ENCODE measurements around the gene CANX. TPM values are rescaled to one million over a fixed set of nuclear protein-coding genes. Genes with fewer than 3 reads are reported as not detected.
A peak's percentile ranks its signal among the peaks of the same experiment; 100 is the strongest.
"Not testable (repeated sequence)": the region's sequence is repeated elsewhere in the genome, so short reads cannot be mapped to it uniquely, and the experiment has no call there.

The CANX gene
- total RNA-seq, 2 experiments from 2014 or later: 352 to 366 TPM

DNA sequence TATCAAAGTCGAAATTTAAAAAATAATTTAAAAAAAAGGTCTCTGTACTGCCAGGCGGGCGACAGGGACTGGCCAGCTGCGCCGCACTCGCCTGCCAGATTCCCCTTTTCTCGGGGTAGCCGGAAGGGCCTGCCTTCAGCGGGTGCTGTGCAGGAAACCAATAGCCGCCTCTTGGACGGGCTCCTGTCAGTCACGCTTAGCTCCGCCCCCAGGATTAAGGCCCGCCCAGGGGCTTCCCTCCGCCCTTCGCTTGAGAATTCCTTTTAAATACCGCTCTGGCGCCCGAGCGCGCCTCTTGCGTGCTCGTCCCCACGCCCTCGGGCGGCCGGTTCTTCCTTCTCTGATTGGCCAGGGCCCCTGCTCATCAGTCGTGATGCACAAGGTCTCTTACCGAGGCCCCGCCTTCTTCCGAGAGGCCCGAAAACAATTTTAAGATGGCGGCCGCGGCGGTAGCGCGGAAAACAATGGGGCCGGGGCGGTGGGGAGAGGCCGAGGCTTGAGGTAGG, 33.7 kb downstream of the CANX start, which contains the start of gene MAML1:
Gene MAML1 (plus strand): TSS at position 411 of the 506 bp plus-strand sequence. CDS start 291 bp downstream, outside the sequence.
- Mint-ChIP-seq H3K4me1 (ENCODE audit: low read depth) (peaks cover 33% of the 10 kb centered on the region), H3K36me3 (ENCODE audit: low read depth) (peaks cover 56% of the 10 kb centered on the region), H3K27me3 (ENCODE audit: low read depth) (no peaks in the 10 kb centered on the region), H3K4me3 (peak within 1 kb of the TSS; percentile 97), H3K27ac (peak within 1 kb of the TSS; percentile 90), H3K9me3 (ENCODE audit: insufficient read depth) (no peaks in the 10 kb centered on the region)
- ChIA-PET CTCF (interaction anchor here (0.7 to 2.9 kb wide), 7 partner anchors 21 to 176 kb away, joined by 3 to 12 read pairs (median 3); partner anchors contain the start of gene HNRNPH1), POLR2A (interaction anchor here (0.6 to 3.2 kb wide), 13 partner anchors 10 to 118 kb away, joined by 3 to 33 read pairs (median 3); partner anchors contain the start of genes HNRNPH1 and SQSTM1)
- ATAC-seq (peak; percentile 98), DNase-seq (peak; percentile 100)

DNA sequence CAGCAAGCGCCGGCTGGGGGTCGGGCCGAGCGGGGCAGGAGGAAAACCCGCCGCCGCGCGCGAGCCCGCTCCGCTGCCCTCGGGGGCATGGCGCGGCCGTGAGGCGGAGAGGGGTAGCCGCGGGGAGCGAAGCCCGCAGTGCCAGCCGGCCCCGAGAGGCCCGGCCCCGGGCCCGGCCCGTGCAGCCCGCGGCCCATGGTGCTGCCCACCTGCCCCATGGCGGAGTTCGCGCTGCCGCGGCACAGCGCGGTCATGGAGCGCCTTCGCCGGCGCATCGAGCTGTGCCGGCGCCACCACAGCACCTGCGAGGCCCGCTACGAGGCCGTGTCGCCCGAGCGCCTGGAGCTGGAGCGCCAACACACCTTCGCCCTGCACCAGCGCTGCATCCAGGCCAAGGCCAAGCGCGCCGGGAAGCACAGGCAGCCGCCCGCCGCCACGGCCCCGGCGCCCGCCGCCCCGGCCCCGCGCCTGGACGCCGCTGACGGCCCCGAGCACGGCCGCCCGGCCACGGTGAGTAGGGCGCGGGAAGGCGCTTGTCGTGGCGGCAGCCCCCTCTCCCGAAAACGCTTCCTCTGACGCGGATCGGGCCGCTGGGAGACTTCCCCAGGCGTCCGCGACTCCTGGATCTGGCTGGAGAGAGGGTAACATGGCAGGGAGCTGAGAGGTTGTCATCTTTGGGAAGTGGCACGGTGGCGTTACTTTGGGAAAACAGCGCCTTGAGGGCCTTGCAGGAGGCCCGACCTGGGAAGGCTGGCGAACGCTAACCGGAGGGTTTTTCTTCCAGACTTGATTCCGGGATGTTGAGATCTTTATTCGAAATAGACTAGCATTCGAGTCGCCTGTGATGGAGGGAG, 34.4 kb downstream of the CANX start:
- POLR2A ChIA-PET: interaction anchor here (0.6 to 3.2 kb wide), 11 partner anchors 12 to 118 kb away, joined by 3 to 33 read pairs (median 4); partner anchors contain the start of gene HNRNPH1
- H3K9me3 Mint-ChIP-seq (ENCODE audit: insufficient read depth): no peaks in the 10 kb centered on the region
- peaks cover 36% of the 10 kb centered on the region for H3K4me1 Mint-ChIP-seq (ENCODE audit: low read depth)
- peak overlapping the region; percentile 90 for H3K27ac Mint-ChIP-seq
- peak; percentile 56 for ATAC-seq
- CTCF ChIA-PET: interaction anchor here (0.8 to 2.9 kb wide), 3 partner anchors 22 to 109 kb away, joined by 3 to 12 read pairs (median 6); partner anchors contain the start of gene HNRNPH1
- no peaks in the 10 kb centered on the region for H3K27me3 Mint-ChIP-seq (ENCODE audit: low read depth)
- peaks cover 55% of the 10 kb centered on the region for H3K36me3 Mint-ChIP-seq (ENCODE audit: low read depth)
- peak; percentile 49 for DNase-seq
- peak overlapping the region; percentile 97 for H3K4me3 Mint-ChIP-seq

DNA sequence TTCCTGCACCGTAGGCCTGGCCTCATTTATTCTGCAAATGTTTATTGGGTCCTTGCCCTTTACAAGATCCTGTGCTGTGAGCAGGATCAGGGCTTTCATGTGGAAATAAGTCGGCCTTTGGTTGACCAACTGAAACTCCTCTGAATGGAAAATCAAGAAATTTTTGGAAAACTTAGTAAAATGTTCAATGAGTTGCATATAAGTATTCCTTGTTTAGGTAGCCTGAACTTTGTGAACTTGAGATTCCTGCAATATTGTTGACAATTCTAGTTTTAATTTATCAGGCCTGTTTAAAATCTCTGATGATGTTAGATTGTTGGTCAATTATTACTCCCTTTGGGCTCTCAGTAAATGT, 35.0 kb downstream of the CANX start:
- Mint-ChIP-seq H3K9me3 (ENCODE audit: insufficient read depth) (no peaks in the 10 kb centered on the region), H3K27ac (peak overlapping the region; percentile 90), H3K36me3 (ENCODE audit: low read depth) (peaks cover 57% of the 10 kb centered on the region), H3K4me3 (peak overlapping the region; percentile 97), H3K27me3 (ENCODE audit: low read depth) (no peaks in the 10 kb centered on the region), H3K4me1 (ENCODE audit: low read depth) (peaks cover 42% of the 10 kb centered on the region)
- ATAC-seq (no peak), DNase-seq (no peak)
- ChIA-PET POLR2A (interaction anchor here (0.6 to 3.2 kb wide), 4 partner anchors 42 to 110 kb away, joined by 4 to 33 read pairs (median 6); partner anchors contain the start of gene HNRNPH1), CTCF (no interaction called here)

DNA sequence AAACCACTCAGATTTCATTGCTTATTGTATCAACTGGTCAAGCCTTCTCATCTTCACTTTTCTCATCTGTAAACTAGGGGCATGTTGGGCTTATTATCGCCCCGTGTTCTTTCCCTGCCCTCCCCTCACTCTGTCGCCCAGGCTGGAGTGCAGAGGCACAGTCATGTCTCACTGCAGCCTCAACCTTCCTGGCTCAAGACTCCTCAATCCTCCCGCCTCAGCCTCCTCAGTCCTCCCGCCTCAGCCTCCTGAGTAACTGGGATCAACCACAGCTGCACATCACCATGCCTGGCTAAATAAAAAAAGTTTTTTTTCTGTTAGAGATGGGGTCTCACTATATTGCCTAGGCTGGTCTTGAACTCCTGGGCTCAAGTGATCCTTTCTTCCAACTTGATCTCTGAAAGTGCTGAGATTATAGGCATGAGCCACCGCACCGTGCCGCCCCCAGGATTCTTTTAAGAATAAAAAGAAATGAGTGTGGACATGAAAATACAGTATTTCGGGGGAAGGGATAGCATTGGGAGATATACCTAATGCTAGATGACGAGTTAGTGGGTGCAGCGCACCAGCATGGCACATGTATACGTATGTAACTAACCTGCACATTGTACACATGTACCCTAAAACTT, 35.9 kb downstream of the CANX start:
- ATAC-seq (no peak), DNase-seq (no peak)
- peak overlapping the region; percentile 97 for H3K4me3 Mint-ChIP-seq
- ChIA-PET POLR2A (interaction anchor here (0.7 to 3.2 kb wide), 2 partner anchors 56 to 111 kb away, joined by 8 to 33 read pairs; partner anchors contain the start of gene HNRNPH1), CTCF (interaction anchor here (3.0 kb wide), 1 partner anchor 28 kb away, joined by 9 read pairs; no protein-coding TSS in a partner anchor)
- H3K4me1 Mint-ChIP-seq (ENCODE audit: low read depth): peaks cover 45% of the 10 kb centered on the region
- peak overlapping the region; percentile 90 for H3K27ac Mint-ChIP-seq
- no peaks in the 10 kb centered on the region for H3K27me3 Mint-ChIP-seq (ENCODE audit: low read depth)
- H3K36me3 Mint-ChIP-seq (ENCODE audit: low read depth): peaks cover 54% of the 10 kb centered on the region
- H3K9me3 Mint-ChIP-seq (ENCODE audit: insufficient read depth): no peaks in the 10 kb centered on the region

DNA sequence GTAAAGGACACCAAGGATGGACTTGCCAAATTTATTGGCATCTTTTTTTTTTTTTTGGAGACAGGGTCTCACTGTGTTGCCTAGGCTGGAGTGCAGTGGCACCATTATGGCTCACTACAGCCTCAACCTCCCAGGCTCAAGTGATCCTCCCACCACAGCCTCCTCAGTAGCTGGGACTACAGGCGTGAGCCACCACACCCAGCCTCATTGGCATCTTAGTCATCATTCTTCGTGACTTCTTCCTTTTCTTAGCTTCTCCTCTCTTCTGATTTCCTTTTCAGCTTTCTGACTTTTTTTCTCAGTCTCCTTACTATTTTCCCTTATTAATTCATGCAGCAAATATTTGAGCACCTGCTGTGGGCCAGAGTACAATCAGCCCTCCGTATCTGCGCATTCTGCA, 40.0 kb downstream of the CANX start:
- H3K4me1 Mint-ChIP-seq (ENCODE audit: low read depth): peaks cover 40% of the 10 kb centered on the region
- DNase-seq: no peak
- H3K36me3 Mint-ChIP-seq (ENCODE audit: low read depth): peaks cover 43% of the 10 kb centered on the region
- CTCF ChIA-PET: interaction anchor here (1.8 to 2.2 kb wide), 2 partner anchors 24 to 63 kb away, joined by 5 to 15 read pairs; no protein-coding TSS in a partner anchor
- ATAC-seq: no peak
- H3K27ac Mint-ChIP-seq: peak overlapping the region; percentile 53
- H3K27me3 Mint-ChIP-seq (ENCODE audit: low read depth): no peaks in the 10 kb centered on the region
- no peaks in the 10 kb centered on the region for H3K9me3 Mint-ChIP-seq (ENCODE audit: insufficient read depth)
- POLR2A ChIA-PET: interaction anchor here (0.6 to 1.3 kb wide), 2 partner anchors 36 to 39 kb away, joined by 3 to 5 read pairs; no protein-coding TSS in a partner anchor
- H3K4me3 Mint-ChIP-seq: no peak overlapping the region

DNA sequence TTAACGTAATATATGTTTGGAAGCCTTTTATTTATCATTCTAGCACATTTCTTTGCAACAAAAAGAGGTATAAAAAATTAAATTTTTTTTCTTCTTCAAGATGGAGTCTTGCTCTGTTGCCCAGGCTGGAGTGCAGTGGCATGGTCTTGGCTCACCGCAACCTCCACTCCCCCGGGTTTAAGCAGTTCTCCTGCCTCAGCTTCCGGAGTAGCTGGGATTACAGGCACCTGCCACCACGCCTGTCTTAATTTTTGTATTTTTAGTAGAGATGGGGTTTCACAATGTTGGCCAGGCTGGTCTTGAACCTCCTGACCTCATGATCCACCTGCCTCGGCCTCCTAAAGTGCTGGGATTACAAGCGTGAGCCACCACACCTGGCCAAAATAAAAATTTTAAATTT, 45.3 kb downstream of the CANX start:
- Mint-ChIP-seq H3K4me1 (ENCODE audit: low read depth) (peaks cover 15% of the 10 kb centered on the region), H3K36me3 (ENCODE audit: low read depth) (peaks cover 28% of the 10 kb centered on the region)
- not testable (repeated sequence) for H3K9me3 Mint-ChIP-seq (ENCODE audit: insufficient read depth); H3K4me3 Mint-ChIP-seq; DNase-seq; H3K27me3 Mint-ChIP-seq (ENCODE audit: low read depth); ATAC-seq; H3K27ac Mint-ChIP-seq
- ChIA-PET POLR2A (interaction anchor here (0.7 to 1.2 kb wide), 2 partner anchors 11 to 127 kb away, joined by 3 read pairs; no protein-coding TSS in a partner anchor), CTCF (interaction anchor here (0.6 kb wide), 1 partner anchor 1003 kb away, joined by 4 read pairs; no protein-coding TSS in a partner anchor)

DNA sequence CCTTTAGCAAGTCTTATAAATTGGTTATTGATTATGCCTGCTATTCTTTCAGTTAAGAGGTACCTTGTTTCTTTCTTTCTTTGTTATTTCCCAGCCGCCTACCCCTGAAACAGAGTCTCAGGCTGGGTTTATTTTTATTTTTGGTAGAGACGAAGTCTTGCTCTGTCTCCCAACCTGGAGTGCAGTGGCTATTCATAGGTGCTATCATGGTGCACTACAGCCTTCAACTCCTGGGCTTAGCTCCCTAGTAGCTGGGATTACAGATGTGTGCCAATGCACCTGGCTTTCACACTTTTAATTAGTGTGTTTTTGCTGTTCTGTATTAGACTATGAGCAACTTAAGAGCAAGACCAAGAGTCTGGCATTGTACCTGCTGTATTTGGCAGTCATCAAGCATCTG, 48.1 kb downstream of the CANX start:
- ChIA-PET POLR2A (no interaction called here), CTCF (no interaction called here)
- ATAC-seq (no peak), DNase-seq (no peak)
- Mint-ChIP-seq H3K27ac (peak overlapping the region; percentile 58), H3K36me3 (ENCODE audit: low read depth) (peaks cover 23% of the 10 kb centered on the region), H3K4me1 (ENCODE audit: low read depth) (peaks cover 5% of the 10 kb centered on the region), H3K9me3 (ENCODE audit: insufficient read depth) (no peaks in the 10 kb centered on the region), H3K4me3 (no peak overlapping the region), H3K27me3 (ENCODE audit: low read depth) (no peaks in the 10 kb centered on the region)

DNA sequence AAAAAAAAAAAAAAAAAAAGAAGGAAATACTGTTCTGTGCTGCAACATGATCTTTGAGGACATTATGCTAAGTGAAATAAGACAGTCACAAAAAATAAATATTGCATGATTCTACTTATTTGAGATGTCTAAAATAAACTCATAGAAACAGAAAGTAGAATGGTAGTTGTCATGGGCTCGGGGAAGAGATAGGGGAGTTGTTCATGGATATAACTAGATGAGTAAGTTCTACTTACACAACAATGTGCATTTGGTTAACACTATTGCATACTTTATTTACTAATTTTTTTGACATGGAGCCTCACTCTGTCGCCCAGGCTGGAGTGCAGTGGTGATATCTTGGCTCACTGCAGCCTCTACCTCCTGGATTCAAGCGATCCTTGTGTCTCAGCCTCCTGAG, 49.0 kb downstream of the CANX start:
- ATAC-seq (no peak), DNase-seq (no peak)
- ChIA-PET POLR2A (no interaction called here), CTCF (no interaction called here)
- Mint-ChIP-seq H3K4me1 (ENCODE audit: low read depth) (peaks cover 5% of the 10 kb centered on the region), H3K9me3 (ENCODE audit: insufficient read depth) (no peaks in the 10 kb centered on the region), H3K27me3 (ENCODE audit: low read depth) (no peaks in the 10 kb centered on the region), H3K36me3 (ENCODE audit: low read depth) (peaks cover 23% of the 10 kb centered on the region), H3K27ac (no peak overlapping the region), H3K4me3 (no peak overlapping the region)

DNA sequence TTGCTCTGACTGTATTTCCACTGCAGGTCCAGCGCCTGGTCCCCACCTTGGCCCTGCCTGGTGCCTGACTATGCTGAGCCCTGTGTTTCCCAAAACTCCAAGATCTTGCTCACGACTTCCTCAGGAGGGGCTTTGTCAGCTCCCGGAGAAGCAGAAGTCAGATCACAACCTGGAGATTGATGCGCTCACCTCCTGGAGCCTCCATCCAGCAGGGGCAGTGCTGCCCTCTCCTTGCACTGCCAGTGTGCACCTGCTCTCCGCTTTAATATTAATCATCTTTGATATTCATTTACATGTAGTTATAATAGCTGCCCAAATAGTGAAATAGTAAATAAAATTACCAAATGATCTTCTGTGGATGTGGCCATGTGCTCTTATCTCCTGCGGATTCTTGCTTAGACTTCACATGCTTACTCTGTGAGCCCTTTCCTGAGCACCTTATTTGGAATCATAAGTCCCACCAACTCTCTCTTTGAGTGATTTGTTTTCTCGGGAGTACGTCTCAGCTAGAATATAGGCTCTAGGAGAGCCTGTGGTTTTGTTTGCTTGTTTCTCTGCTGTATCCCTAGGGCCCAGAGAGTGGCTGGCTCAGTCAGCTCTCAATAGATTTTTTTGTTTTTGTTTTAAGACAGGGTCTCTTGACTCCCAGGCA, 51.2 kb downstream of the CANX start:
- H3K4me1 Mint-ChIP-seq (ENCODE audit: low read depth): peaks cover 21% of the 10 kb centered on the region
- POLR2A ChIA-PET: interaction anchor here (1.2 kb wide), 1 partner anchor 18 kb away, joined by 3 read pairs; no protein-coding TSS in a partner anchor
- ATAC-seq: no peak

DNA sequence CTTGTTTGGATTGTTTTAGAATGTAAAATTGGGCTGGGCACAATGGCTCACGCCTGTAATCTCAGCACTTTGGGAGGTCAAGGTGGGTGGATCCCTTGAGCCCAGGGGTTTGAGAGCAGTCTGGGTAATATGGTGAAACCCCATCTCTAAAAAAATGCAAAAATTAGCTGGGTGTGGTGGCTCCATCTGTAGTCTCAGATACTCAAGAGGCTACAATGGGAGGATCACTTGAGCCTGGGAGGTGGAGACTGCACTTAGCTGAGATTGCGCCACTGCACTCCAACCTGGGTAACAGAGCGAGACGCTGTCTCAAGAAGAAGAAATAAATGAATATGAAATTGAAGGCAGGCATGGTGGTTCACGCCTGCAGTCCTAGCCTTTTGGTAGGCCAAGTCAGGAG, 55.2 kb downstream of the CANX start:
- POLR2A ChIA-PET: interaction anchor here (1.8 kb wide), 1 partner anchor 54 kb away, joined by 5 read pairs; no protein-coding TSS in a partner anchor
- CTCF ChIA-PET: interaction anchor here (2.4 kb wide), 1 partner anchor 10 kb away, joined by 16 read pairs; no protein-coding TSS in a partner anchor

More for the DNA sequence above, 51.2 kb downstream of the CANX start:
- peaks cover 27% of the 10 kb centered on the region for H3K36me3 Mint-ChIP-seq (ENCODE audit: low read depth)
- DNase-seq: no peak
- CTCF ChIA-PET: interaction anchor here (1.1 kb wide), 1 partner anchor 12 kb away, joined by 4 read pairs; no protein-coding TSS in a partner anchor
- H3K9me3 Mint-ChIP-seq (ENCODE audit: insufficient read depth): no peaks in the 10 kb centered on the region
- no peak overlapping the region for H3K4me3 Mint-ChIP-seq
- H3K27me3 Mint-ChIP-seq (ENCODE audit: low read depth): no peaks in the 10 kb centered on the region
- H3K27ac Mint-ChIP-seq: no peak overlapping the region

DNA sequence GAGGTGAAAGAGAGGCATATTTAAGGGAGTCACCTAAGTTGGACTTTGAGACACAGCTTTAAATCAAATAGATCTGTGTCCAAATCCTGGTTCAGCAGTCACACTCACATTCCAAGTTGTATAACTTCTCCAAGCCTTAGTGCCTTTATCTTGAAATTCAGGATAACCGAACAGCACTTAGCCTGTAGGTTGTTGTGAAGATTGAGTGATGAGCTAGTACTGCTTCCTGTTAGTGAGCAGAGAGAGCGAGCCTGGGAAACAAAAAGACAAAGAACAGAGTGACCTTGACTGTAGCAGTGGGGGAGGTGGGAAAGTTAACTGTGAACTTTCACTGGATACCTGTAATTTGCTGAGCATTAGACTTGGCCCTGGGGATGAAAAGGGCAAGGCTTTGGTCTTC, 56.3 kb downstream of the CANX start:
- Mint-ChIP-seq H3K4me1 (ENCODE audit: low read depth) (peaks cover 36% of the 10 kb centered on the region), H3K27ac (peak overlapping the region; percentile 55), H3K36me3 (ENCODE audit: low read depth) (peaks cover 15% of the 10 kb centered on the region), H3K27me3 (ENCODE audit: low read depth) (no peaks in the 10 kb centered on the region), H3K9me3 (ENCODE audit: insufficient read depth) (no peaks in the 10 kb centered on the region), H3K4me3 (no peak overlapping the region)
- ChIA-PET CTCF (interaction anchor here (1.0 to 2.4 kb wide), 3 partner anchors 9 to 216 kb away, joined by 4 to 16 read pairs (median 6); no protein-coding TSS in a partner anchor), POLR2A (interaction anchor here (1.8 kb wide), 1 partner anchor 55 kb away, joined by 5 read pairs; no protein-coding TSS in a partner anchor)
- no peak for DNase-seq
- no peak for ATAC-seq

More for the DNA sequence above, 55.2 kb downstream of the CANX start:
- DNase-seq: no peak
- Mint-ChIP-seq H3K36me3 (ENCODE audit: low read depth) (peaks cover 15% of the 10 kb centered on the region), H3K4me1 (ENCODE audit: low read depth) (peaks cover 26% of the 10 kb centered on the region), H3K9me3 (ENCODE audit: insufficient read depth) (no peaks in the 10 kb centered on the region), H3K27me3 (ENCODE audit: low read depth) (no peaks in the 10 kb centered on the region), H3K4me3 (no peak overlapping the region), H3K27ac (no peak overlapping the region)
- ATAC-seq: no peak
